Lung (tissue), 12 donors: ENCODE results near the gene SMG6. TPM values are rescaled to one million over a fixed set of nuclear protein-coding genes. Genes with fewer than 3 reads are reported as not detected.
A peak's percentile ranks its signal among the peaks of the same experiment; 100 is the strongest.

Source experiments
- ATAC-seq: fragments of 200-7000 bp; cut with Tn5 transposase; one replicate; pipeline ENCODE4 v1.9.1; 2020; ENCODE audit warnings: moderate number of reproducible peaks; ENCODE audit not compliant: insufficient read depth, low FRiP score
- DNase-seq, 3 donors: peaks; one replicate each; pipeline ENCODE4 v3.0.0-alpha.2; 2013 to 2017
- H3K27ac ChIP-seq, 2 donors: one replicate each; pipeline ENCODE4 v1.5.1; 2013; ENCODE audit warnings: mild to moderate bottlenecking in 2 of 2, moderate library complexity in 2 of 2, control low read depth in 1 of 2, inconsistent platforms in 1 of 2, low read depth in 1 of 2, low read length in 1 of 2
- H3K27me3 ChIP-seq, 3 donors: one replicate each; pipeline ENCODE4 v1.5.1; 2013; ENCODE audit warnings: low read length in 2 of 3; ENCODE audit not compliant: control insufficient read depth in 3 of 3, insufficient read depth in 3 of 3
- H3K36me3 ChIP-seq, 4 donors: one replicate each; pipeline ENCODE4 v1.5.1; 2013; ENCODE audit warnings: low read length in 4 of 4, mild to moderate bottlenecking in 1 of 4, moderate library complexity in 1 of 4; ENCODE audit not compliant: control insufficient read depth in 4 of 4, insufficient read depth in 4 of 4
- H3K4me1 ChIP-seq, 5 donors: one replicate each; pipeline ENCODE4 v1.5.1; 2013; ENCODE audit warnings: low read length in 5 of 5, mild to moderate bottlenecking in 2 of 5, moderate library complexity in 1 of 5; ENCODE audit not compliant: control insufficient read depth in 5 of 5, insufficient read depth in 5 of 5
- H3K4me3 ChIP-seq: one replicate; pipeline ENCODE4 v1.5.1; 2013; ENCODE audit warnings: mild to moderate bottlenecking, control low read depth, moderate library complexity
- H3K9ac ChIP-seq, 2 donors: one replicate each; pipeline ENCODE4 v1.5.1; 2013; ENCODE audit warnings: low read length in 2 of 2, control low read depth in 1 of 2; ENCODE audit not compliant: insufficient read depth in 1 of 2
- H3K9me3 ChIP-seq, 4 donors: one replicate each; pipeline ENCODE4 v1.5.1; 2013; ENCODE audit warnings: low read length in 3 of 4, mild to moderate bottlenecking in 1 of 4, moderate library complexity in 1 of 4; ENCODE audit not compliant: control insufficient read depth in 4 of 4, insufficient read depth in 3 of 4
- WGBS, 2 donors: extraction: QIAGEN DNeasy Blood & Tissue Kit; methylation state at CpG; one replicate each; pipeline ENCODE4 v1.1.7; 2013; 5-methylcytosine and 5-hydroxymethylcytosine counted together
- polyA plus RNA-seq, 2 donors: library from polyadenylated mRNA; stranded (reverse); fragments of 200-250 nt; gene quantifications; one replicate each; pipeline ENCODE4 v1.2.1, GENCODE V29; 2013
- total RNA-seq, 2 donors: library from RNA; depleted of rRNA in 1 of 2; stranded (reverse); fragments of >200 nt in 1 of 2; gene quantifications; one replicate each; pipeline ENCODE4 v1.2.1, GENCODE V29; 2014 to 2021
- TF ChIP-seq, protein P1 (sequence below): IDR thresholded peaks from 2 replicates; pipeline ENCODE4 v1.5.1; 2012; ENCODE audit warnings: mild to moderate bottlenecking; ENCODE audit errors: control extremely low read depth, extremely low read depth
- donor health status: control.
- donor health status: control.
- donor health status: Bipolar disorder and iron deficiency.
- donor health status: healthy.
- donor health status: DM: yes; HTN: yes; CAD: no.

The SMG6 gene
- total and polyA plus RNA-seq, 4 donors = 17.6 to 45.1 (median 28.9) TPM

DNA sequence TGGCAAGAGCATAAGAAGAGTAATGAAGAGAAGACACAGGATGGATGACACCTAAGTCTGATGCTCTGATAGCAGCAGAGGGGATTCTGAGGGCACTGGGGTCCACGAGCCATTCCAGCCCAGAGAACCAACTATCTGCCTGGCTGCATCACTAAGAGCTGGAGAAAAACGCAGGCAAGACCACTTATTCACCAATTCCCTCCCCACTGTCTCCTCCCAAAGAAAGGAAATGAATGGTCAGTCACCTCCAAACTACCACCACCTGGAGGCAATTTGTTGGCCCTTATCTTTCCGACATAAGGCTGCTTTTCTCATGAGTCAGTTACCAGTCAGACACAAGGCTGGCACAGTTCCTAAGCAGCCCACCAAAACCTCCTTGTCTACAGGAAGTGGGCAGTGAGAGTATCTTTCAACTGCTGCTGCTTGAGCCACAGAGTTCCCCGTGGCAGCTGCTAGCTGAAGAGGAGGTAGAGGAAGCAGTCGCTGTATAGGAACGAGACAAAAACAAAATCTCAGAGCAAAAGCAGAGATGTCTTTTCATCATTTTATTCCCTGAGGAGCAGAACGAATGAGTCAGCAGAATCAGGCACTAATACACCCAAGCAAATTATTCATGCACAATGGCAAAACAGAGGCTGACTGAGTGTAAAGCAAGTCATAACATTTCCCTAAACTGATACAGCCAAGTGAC lies 111.1 kb downstream of the SMG6 start:
- 16 to 34% methylated on average over 7 of the region's 7 CpGs for WGBS, 2 donors
- H3K9ac ChIP-seq = no peak overlapping the region
- H3K9me3 ChIP-seq = no peaks in the 10 kb centered on the region
- TF ChIP-seq, protein P1, sequence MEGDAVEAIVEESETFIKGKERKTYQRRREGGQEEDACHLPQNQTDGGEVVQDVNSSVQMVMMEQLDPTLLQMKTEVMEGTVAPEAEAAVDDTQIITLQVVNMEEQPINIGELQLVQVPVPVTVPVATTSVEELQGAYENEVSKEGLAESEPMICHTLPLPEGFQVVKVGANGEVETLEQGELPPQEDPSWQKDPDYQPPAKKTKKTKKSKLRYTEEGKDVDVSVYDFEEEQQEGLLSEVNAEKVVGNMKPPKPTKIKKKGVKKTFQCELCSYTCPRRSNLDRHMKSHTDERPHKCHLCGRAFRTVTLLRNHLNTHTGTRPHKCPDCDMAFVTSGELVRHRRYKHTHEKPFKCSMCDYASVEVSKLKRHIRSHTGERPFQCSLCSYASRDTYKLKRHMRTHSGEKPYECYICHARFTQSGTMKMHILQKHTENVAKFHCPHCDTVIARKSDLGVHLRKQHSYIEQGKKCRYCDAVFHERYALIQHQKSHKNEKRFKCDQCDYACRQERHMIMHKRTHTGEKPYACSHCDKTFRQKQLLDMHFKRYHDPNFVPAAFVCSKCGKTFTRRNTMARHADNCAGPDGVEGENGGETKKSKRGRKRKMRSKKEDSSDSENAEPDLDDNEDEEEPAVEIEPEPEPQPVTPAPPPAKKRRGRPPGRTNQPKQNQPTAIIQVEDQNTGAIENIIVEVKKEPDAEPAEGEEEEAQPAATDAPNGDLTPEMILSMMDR = no peak
- no peak overlapping the region for H3K4me3 ChIP-seq
- peaks cover 26 to 54% (median 30%) of the 10 kb centered on the region in 5 donors for H3K4me1 ChIP-seq
- peak overlapping the region; percentile 30 to 71 for H3K27ac ChIP-seq
- peak in 2 of 3 donors; percentile 47 to 48 for DNase-seq
- H3K36me3 ChIP-seq = peaks cover 0 to 10% (median 5%) of the 10 kb centered on the region in 4 donors
- no peaks in the 10 kb centered on the region for H3K27me3 ChIP-seq
- no peak for ATAC-seq

DNA sequence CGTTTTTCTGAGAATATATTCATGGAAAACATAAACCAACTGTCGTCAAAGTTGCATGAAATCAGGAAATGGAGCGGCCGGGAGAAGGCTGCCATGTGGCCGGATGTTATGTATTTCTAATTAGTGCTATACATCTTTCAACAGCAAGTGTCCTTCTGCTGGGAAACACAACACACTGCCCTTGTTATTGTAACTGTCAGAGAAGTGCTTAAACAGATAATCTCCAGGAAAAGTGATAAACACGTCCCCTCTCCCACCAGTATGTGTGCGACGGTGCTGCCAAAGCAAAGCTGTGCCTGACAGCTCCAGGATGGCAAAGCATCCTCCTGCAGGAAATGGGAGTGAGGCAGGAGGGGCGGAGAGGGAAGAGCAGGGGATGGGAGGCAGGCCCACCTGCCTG lies 111.8 kb downstream of the SMG6 start:
- WGBS, 2 donors = 29 to 45% methylated on average over 9 of the region's 9 CpGs

DNA sequence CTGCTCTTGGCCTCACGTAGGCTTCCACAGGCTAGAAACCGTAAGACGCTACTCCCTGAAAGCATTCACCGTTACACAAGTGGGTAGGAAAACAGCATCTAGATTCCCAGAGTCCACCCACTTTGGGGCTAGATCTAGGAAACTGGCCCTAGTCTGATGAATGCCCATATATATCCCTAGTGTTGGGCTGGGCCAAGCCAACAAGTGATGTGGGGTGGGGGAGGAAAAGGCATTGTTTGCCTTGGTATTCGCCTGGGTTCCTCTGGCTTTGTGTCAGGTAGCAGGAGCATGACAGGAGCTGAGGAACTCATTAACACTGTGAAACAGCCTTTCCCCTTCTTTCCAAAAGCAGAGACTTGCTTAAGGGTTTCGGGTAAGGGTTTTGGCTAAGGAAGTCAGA lies 112.4 kb downstream of the SMG6 start:
- ATAC-seq = no peak
- no peaks in the 10 kb centered on the region for H3K27me3 ChIP-seq
- H3K4me1 ChIP-seq = peaks cover 26 to 52% (median 30%) of the 10 kb centered on the region in 5 donors
- TF ChIP-seq, protein P1 = no peak
- no peak overlapping the region for H3K4me3 ChIP-seq
- no peak overlapping the region for H3K9ac ChIP-seq
- DNase-seq = no peak
- WGBS, 2 donors = 68 to 75% methylated on average over 6 of the region's 6 CpGs
- peaks cover 0 to 15% (median 10%) of the 10 kb centered on the region in 4 donors for H3K36me3 ChIP-seq
- no peaks in the 10 kb centered on the region for H3K9me3 ChIP-seq
- H3K27ac ChIP-seq = peak overlapping the region; percentile 21 to 40

More for the DNA sequence above, 111.8 kb downstream of the SMG6 start:
- Histone ChIP-seq H3K9ac (no peak overlapping the region), H3K4me1 (peaks cover 26 to 54% (median 30%) of the 10 kb centered on the region in 5 donors), H3K4me3 (no peak overlapping the region), H3K27me3 (no peaks in the 10 kb centered on the region), H3K36me3 (peaks cover 0 to 10% (median 7%) of the 10 kb centered on the region in 4 donors), H3K9me3 (no peaks in the 10 kb centered on the region), H3K27ac (peak overlapping the region; percentile 21 to 71)
- DNase-seq (peak; percentile 89 to 95 (median 94)), ATAC-seq (no peak)
- TF ChIP-seq, protein P1 = no peak
